Keratinocyte (primary cell): ENCODE results near the gene TCERG1L.

ENCODE experiments used
- EZH2 ChIP-seq: IDR thresholded peaks from one replicate; pipeline ENCODE4 v1.6.1; 2012; ENCODE audit warnings: inconsistent platforms, mild to moderate bottlenecking, low read length, moderate library complexity
- TF ChIP-seq, protein P1 (sequence below), 3 experiments: IDR thresholded peaks in 1 of 3; conservative IDR thresholded peaks in 1 of 3; optimal IDR thresholded peaks in 1 of 3; 2 replicates in 2 of 3; 3 replicates in 1 of 3; pipeline versions ENCODE3 to v1.5.1; 2011; ENCODE audit warnings: low read length in 3 of 3, mild to moderate bottlenecking in 3 of 3, moderate library complexity in 2 of 3, control low read depth in 1 of 3, inconsistent platforms in 1 of 3; ENCODE audit not compliant: insufficient read depth in 2 of 3; ENCODE audit errors: extremely low read depth in 1 of 3

DNA sequence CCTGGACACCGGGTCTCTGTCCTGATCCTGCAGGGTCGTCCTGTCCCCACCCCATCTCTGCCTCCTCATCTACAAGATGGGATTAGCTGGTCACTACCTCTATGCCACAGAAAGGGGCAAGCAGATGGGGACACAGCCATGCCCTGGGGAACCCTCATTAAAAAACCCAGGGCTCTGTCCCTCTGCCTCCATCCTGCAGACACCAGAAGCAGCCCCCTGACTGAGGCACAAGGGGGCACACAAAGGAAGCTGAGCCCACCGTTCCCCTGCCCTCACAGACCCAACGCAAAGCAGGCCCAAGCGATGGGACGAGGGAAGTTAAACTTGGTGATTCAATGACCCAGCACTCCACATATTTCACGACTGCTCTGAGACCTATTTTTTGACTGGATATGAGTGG is 142.4 kb downstream of the TCERG1L start:
- TF ChIP-seq, protein P1, sequence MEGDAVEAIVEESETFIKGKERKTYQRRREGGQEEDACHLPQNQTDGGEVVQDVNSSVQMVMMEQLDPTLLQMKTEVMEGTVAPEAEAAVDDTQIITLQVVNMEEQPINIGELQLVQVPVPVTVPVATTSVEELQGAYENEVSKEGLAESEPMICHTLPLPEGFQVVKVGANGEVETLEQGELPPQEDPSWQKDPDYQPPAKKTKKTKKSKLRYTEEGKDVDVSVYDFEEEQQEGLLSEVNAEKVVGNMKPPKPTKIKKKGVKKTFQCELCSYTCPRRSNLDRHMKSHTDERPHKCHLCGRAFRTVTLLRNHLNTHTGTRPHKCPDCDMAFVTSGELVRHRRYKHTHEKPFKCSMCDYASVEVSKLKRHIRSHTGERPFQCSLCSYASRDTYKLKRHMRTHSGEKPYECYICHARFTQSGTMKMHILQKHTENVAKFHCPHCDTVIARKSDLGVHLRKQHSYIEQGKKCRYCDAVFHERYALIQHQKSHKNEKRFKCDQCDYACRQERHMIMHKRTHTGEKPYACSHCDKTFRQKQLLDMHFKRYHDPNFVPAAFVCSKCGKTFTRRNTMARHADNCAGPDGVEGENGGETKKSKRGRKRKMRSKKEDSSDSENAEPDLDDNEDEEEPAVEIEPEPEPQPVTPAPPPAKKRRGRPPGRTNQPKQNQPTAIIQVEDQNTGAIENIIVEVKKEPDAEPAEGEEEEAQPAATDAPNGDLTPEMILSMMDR (optimal IDR thresholded peaks at IDR 0.05 in 1 of 3, IDR thresholded peaks at IDR 0.05 in 1 of 3, conservative IDR thresholded peaks at IDR 0.05 in 1 of 3; ENCODE audit: extremely low read depth in 1 of 3, insufficient read depth in 2 of 3, low read length in 3 of 3), result no peak
- no peak for TF ChIP-seq EZH2
